Kasumi-1 (cell line): Measurements from ENCODE around the gene RAG1.

Source experiments
- DNase-seq, 2 experiments: peaks; one replicate each; lab custom pipeline; 2025; lab: John Stamatoyannopoulos, UW

The RAG1 gene

GRCh38 chr11:36590513-36590912 lies 22.7 kb downstream of the RAG1 start:
- no peak for DNase-seq

GRCh38 chr11:36591433-36591832 lies 23.6 kb downstream of the RAG1 start:
- DNase-seq: no peak

- DNase-seq: peak; percentile 96 to 99
Measured at GRCh38 chr11:36594316-36594989, 26.6 kb downstream of the RAG1 start, which contains the start of gene IFTAP. Gene IFTAP (plus strand): TSS chr11:36594502. CDS start chr11:36610104, 15,602 bp downstream.

GRCh38 chr11:36596880-36597279 lies 29.1 kb downstream of the RAG1 start:
- DNase-seq: no peak

- DNase-seq: no peak
Measured at GRCh38 chr11:36598051-36598450, 30.2 kb downstream of the RAG1 start, which contains the start of gene RAG2. Gene RAG2 (minus strand): TSS chr11:36598236. CDS start chr11:36594168, 4,068 bp downstream.

GRCh38 chr11:36600180-36600579 lies 32.4 kb downstream of the RAG1 start:
- no peak for DNase-seq

GRCh38 chr11:36601155-36601554 lies 33.3 kb downstream of the RAG1 start:
- DNase-seq: peak; percentile 64 to 78

GRCh38 chr11:36602135-36602534 lies 34.3 kb downstream of the RAG1 start:
- DNase-seq: no peak

- DNase-seq: no peak
Measured at GRCh38 chr11:36605221-36606216, 37.7 kb downstream of the RAG1 start.

- no peak for DNase-seq
Measured at GRCh38 chr11:36608491-36609199, 40.8 kb downstream of the RAG1 start.

- no peak for DNase-seq
Measured at GRCh38 chr11:36609383-36609782, 41.6 kb downstream of the RAG1 start.

- no peak for DNase-seq
Measured at GRCh38 chr11:36615826-36616225, 48.0 kb downstream of the RAG1 start.

- no peak for DNase-seq
Measured at GRCh38 chr11:36617543-36618362, 49.9 kb downstream of the RAG1 start.

GRCh38 chr11:36618363-36619047 lies 50.7 kb downstream of the RAG1 start:
- no peak for DNase-seq

GRCh38 chr11:36619502-36619901 lies 51.7 kb downstream of the RAG1 start:
- DNase-seq: no peak

- DNase-seq: no peak
Measured at GRCh38 chr11:36620246-36620645, 52.4 kb downstream of the RAG1 start.

- DNase-seq: peak; percentile 47 to 65
Measured at GRCh38 chr11:36622431-36623136, 54.8 kb downstream of the RAG1 start.

GRCh38 chr11:36623494-36623893 lies 55.7 kb downstream of the RAG1 start:
- no peak for DNase-seq

- DNase-seq: no peak
Measured at GRCh38 chr11:36627006-36627405, 59.2 kb downstream of the RAG1 start.

GRCh38 chr11:36627471-36627870 lies 59.7 kb downstream of the RAG1 start:
- DNase-seq: no peak
